Liver (tissue), 9 donors: ENCODE results near the gene SMIM13. TPM values are rescaled to one million over a fixed set of nuclear protein-coding genes. Genes with fewer than 3 reads are reported as not detected.

Experiments
- DNase-seq: peaks from one replicate; pipeline ENCODE4 v3.0.0-alpha.2; 2017; ENCODE audit warnings: low spot score
- H3K27ac ChIP-seq, 2 donors: one replicate each; pipeline ENCODE4 v1.7.0; 2013; ENCODE audit warnings: inconsistent platforms in 2 of 2, low read length in 2 of 2, control low read depth in 1 of 2, low read depth in 1 of 2, mild to moderate bottlenecking in 1 of 2
- H3K27me3 ChIP-seq, 4 donors: one replicate each; pipeline versions ENCODE4 v1.6.1 to v1.7.0; 2013; ENCODE audit warnings: low read length in 3 of 4, inconsistent platforms in 1 of 4, mild to moderate bottlenecking in 1 of 4, moderate library complexity in 1 of 4; ENCODE audit not compliant: control insufficient read depth in 4 of 4, insufficient read depth in 4 of 4
- H3K36me3 ChIP-seq, 4 donors: one replicate each; pipeline versions ENCODE4 v1.6.1 to v1.7.0; 2013; ENCODE audit warnings: low read length in 3 of 4, mild to moderate bottlenecking in 3 of 4, low read depth in 1 of 4, moderate library complexity in 1 of 4; ENCODE audit not compliant: control insufficient read depth in 4 of 4, insufficient read depth in 3 of 4
- H3K4me1 ChIP-seq, 4 donors: one replicate each; pipeline versions ENCODE4 v1.6.1 to v1.7.0; 2013; ENCODE audit warnings: low read length in 3 of 4, mild to moderate bottlenecking in 3 of 4, moderate library complexity in 1 of 4; ENCODE audit not compliant: control insufficient read depth in 4 of 4, insufficient read depth in 4 of 4
- H3K4me3 ChIP-seq, 3 donors: one replicate each; pipeline versions ENCODE4 v1.6.1 to v1.7.0; 2013; ENCODE audit warnings: low read length in 3 of 3, control low read depth in 1 of 3, low read depth in 1 of 3, mild to moderate bottlenecking in 1 of 3
- H3K9ac ChIP-seq, 2 donors: one replicate each; pipeline ENCODE4 v1.7.0; 2013; ENCODE audit warnings: low read length in 2 of 2, mild to moderate bottlenecking in 2 of 2, moderate library complexity in 2 of 2, control low read depth in 1 of 2, low read depth in 1 of 2
- H3K9me3 ChIP-seq, 4 donors: one replicate each; pipeline versions ENCODE4 v1.6.1 to v1.7.0; 2013; ENCODE audit warnings: low read length in 3 of 4; ENCODE audit not compliant: control insufficient read depth in 4 of 4
- EGR1 ChIP-seq, 2 donors: IDR thresholded peaks; 2 replicates each; pipeline ENCODE4 v1.6.1; 2016 to 2018; ENCODE audit warnings: antibody characterized with exemption in 2 of 2, low read depth in 2 of 2
- FOXA1 ChIP-seq: IDR thresholded peaks from 2 replicates; pipeline ENCODE4 v1.6.1; 2016; ENCODE audit warnings: antibody characterized with exemption
- FOXA2 ChIP-seq: IDR thresholded peaks from 2 replicates; pipeline ENCODE4 v1.6.1; 2016; ENCODE audit warnings: antibody characterized with exemption
- GABPA ChIP-seq, 2 donors: IDR thresholded peaks in 1 of 2; conservative IDR thresholded peaks in 1 of 2; 2 replicates each; pipeline ENCODE4 v1.6.1; 2016; ENCODE audit warnings: antibody characterized with exemption in 2 of 2, mild to moderate bottlenecking in 1 of 2, moderate library complexity in 1 of 2
- HNF4A ChIP-seq, 2 donors: conservative IDR thresholded peaks; 2 replicates each; pipeline ENCODE4 v1.6.1; 2016; ENCODE audit warnings: antibody characterized with exemption in 2 of 2, mild to moderate bottlenecking in 2 of 2
- JUND ChIP-seq, 2 donors: IDR thresholded peaks; 2 replicates each; pipeline ENCODE4 v1.6.1; 2016; ENCODE audit warnings: antibody characterized with exemption in 2 of 2
- NR2F2 ChIP-seq: IDR thresholded peaks from 2 replicates; pipeline ENCODE4 v1.6.1; 2016; ENCODE audit warnings: antibody characterized with exemption
- RAD21 ChIP-seq, 2 donors: IDR thresholded peaks; 2 replicates each; pipeline ENCODE4 v1.6.1; 2016; ENCODE audit warnings: antibody characterized with exemption in 2 of 2, mild to moderate bottlenecking in 2 of 2
- SP1 ChIP-seq: IDR thresholded peaks from 2 replicates; pipeline ENCODE4 v1.6.1; 2018; ENCODE audit warnings: antibody characterized with exemption, mild to moderate bottlenecking
- TAF1 ChIP-seq: conservative IDR thresholded peaks from 2 replicates; pipeline ENCODE4 v1.6.1; 2016; ENCODE audit warnings: antibody characterized with exemption, mild to moderate bottlenecking
- YY1 ChIP-seq: IDR thresholded peaks from 2 replicates; pipeline ENCODE4 v1.6.1; 2016; ENCODE audit warnings: antibody characterized with exemption, mild to moderate bottlenecking
- polyA plus RNA-seq, 2 donors: library from polyadenylated mRNA; stranded (reverse) in 1 of 2; unstranded in 1 of 2; fragments of 200-250 nt in 1 of 2; fragments of >200 nt in 1 of 2; fragmentation: Nextera tagmentation in 1 of 2; extraction: Ambion mirVana in 1 of 2; gene quantifications; one replicate each; pipeline versions ENCODE4 v1.2.1 to v1.2.3, GENCODE V29; 2013 to 2015
- total RNA-seq, 2 donors: library from RNA; depleted of rRNA; stranded (reverse); fragments of >200 nt; gene quantifications; one replicate each; pipeline ENCODE4 v1.2.3, GENCODE V29; 2014
- TF ChIP-seq, protein P1 (sequence below): IDR thresholded peaks from 2 replicates; pipeline ENCODE4 v1.6.1; 2016; ENCODE audit warnings: antibody characterized with exemption
- TF ChIP-seq, protein P2 (sequence below): IDR thresholded peaks from 2 replicates; pipeline ENCODE4 v1.6.1; 2016; ENCODE audit warnings: antibody characterized with exemption
- TF ChIP-seq, protein P3 (sequence below): IDR thresholded peaks from 2 replicates; pipeline ENCODE4 v1.6.1; 2016; ENCODE audit warnings: antibody characterized with exemption, mild to moderate bottlenecking
- TF ChIP-seq, protein P4 (sequence below): fragments of 150-350 bp; IDR thresholded peaks from 2 replicates; pipeline ENCODE4 v1.5.1; 2017; ENCODE audit warnings: improper control_type of control experiment, low read depth, low read length; ENCODE audit not compliant: missing input control
- TF ChIP-seq, protein P5 (sequence below): IDR thresholded peaks from 2 replicates; pipeline ENCODE4 v1.6.1; 2016; ENCODE audit warnings: antibody characterized with exemption
- donor health status: healthy.
- donor health status: healthy.
- donor health status: healthy.
- donor health status: healthy.
- donor health status: healthy.

Gene SMIM13
- total and polyA plus RNA-seq, 4 donors: 2.8 to 9.0 (median 5.8) TPM

DNA sequence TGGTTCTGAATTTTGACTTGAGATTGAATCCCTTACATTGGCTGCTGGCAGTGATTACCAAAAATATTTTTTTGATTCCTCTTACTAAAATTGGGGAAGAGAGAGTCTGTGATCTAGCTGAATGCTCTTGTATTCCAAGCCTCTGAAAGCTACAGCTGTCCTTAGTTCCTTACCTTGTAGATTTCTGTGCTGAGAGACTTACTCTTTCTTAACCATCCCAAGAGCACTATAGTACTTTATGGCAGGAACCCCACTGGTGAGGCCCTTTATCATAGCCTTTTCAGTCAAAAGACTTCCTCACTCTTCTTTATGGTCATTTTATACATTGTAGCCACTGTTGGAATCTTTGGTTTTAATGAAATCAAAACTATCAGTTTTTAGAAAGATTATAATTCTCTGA lies 37.0 kb downstream of the SMIM13 start:
- peaks cover 0 to 10% (median 7%) of the 10 kb centered on the region in 4 donors for H3K36me3 ChIP-seq
- H3K4me3 ChIP-seq: no peak overlapping the region
- H3K27me3 ChIP-seq: no peaks in the 10 kb centered on the region
- H3K4me1 ChIP-seq: no peaks in the 10 kb centered on the region
- DNase-seq: no peak
- no peak overlapping the region for H3K9ac ChIP-seq
- H3K9me3 ChIP-seq: no peaks in the 10 kb centered on the region
- TF ChIP-seq, protein P1, sequence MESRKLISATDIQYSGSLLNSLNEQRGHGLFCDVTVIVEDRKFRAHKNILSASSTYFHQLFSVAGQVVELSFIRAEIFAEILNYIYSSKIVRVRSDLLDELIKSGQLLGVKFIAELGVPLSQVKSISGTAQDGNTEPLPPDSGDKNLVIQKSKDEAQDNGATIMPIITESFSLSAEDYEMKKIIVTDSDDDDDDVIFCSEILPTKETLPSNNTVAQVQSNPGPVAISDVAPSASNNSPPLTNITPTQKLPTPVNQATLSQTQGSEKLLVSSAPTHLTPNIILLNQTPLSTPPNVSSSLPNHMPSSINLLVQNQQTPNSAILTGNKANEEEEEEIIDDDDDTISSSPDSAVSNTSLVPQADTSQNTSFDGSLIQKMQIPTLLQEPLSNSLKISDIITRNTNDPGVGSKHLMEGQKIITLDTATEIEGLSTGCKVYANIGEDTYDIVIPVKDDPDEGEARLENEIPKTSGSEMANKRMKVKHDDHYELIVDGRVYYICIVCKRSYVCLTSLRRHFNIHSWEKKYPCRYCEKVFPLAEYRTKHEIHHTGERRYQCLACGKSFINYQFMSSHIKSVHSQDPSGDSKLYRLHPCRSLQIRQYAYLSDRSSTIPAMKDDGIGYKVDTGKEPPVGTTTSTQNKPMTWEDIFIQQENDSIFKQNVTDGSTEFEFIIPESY: no peak
- TF ChIP-seq TAF1 (no peak), HNF4A (conservative IDR thresholded peaks at IDR 0.05) (no peak), RAD21 (IDR thresholded peaks at IDR 0.05) (no peak), GABPA (IDR thresholded peaks at IDR 0.05 in 1 of 2, conservative IDR thresholded peaks at IDR 0.05 in 1 of 2) (no peak), FOXA2 (no peak), JUND (IDR thresholded peaks at IDR 0.05) (no peak), FOXA1 (no peak), YY1 (no peak), EGR1 (IDR thresholded peaks at IDR 0.05; ENCODE audit: low read depth in 2 of 2) (no peak), NR2F2 (no peak), SP1 (no peak)
- TF ChIP-seq, protein P2, sequence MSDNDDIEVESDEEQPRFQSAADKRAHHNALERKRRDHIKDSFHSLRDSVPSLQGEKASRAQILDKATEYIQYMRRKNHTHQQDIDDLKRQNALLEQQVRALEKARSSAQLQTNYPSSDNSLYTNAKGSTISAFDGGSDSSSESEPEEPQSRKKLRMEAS: no peak
- TF ChIP-seq, protein P3, sequence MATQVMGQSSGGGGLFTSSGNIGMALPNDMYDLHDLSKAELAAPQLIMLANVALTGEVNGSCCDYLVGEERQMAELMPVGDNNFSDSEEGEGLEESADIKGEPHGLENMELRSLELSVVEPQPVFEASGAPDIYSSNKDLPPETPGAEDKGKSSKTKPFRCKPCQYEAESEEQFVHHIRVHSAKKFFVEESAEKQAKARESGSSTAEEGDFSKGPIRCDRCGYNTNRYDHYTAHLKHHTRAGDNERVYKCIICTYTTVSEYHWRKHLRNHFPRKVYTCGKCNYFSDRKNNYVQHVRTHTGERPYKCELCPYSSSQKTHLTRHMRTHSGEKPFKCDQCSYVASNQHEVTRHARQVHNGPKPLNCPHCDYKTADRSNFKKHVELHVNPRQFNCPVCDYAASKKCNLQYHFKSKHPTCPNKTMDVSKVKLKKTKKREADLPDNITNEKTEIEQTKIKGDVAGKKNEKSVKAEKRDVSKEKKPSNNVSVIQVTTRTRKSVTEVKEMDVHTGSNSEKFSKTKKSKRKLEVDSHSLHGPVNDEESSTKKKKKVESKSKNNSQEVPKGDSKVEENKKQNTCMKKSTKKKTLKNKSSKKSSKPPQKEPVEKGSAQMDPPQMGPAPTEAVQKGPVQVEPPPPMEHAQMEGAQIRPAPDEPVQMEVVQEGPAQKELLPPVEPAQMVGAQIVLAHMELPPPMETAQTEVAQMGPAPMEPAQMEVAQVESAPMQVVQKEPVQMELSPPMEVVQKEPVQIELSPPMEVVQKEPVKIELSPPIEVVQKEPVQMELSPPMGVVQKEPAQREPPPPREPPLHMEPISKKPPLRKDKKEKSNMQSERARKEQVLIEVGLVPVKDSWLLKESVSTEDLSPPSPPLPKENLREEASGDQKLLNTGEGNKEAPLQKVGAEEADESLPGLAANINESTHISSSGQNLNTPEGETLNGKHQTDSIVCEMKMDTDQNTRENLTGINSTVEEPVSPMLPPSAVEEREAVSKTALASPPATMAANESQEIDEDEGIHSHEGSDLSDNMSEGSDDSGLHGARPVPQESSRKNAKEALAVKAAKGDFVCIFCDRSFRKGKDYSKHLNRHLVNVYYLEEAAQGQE: no peak
- TF ChIP-seq, protein P4, sequence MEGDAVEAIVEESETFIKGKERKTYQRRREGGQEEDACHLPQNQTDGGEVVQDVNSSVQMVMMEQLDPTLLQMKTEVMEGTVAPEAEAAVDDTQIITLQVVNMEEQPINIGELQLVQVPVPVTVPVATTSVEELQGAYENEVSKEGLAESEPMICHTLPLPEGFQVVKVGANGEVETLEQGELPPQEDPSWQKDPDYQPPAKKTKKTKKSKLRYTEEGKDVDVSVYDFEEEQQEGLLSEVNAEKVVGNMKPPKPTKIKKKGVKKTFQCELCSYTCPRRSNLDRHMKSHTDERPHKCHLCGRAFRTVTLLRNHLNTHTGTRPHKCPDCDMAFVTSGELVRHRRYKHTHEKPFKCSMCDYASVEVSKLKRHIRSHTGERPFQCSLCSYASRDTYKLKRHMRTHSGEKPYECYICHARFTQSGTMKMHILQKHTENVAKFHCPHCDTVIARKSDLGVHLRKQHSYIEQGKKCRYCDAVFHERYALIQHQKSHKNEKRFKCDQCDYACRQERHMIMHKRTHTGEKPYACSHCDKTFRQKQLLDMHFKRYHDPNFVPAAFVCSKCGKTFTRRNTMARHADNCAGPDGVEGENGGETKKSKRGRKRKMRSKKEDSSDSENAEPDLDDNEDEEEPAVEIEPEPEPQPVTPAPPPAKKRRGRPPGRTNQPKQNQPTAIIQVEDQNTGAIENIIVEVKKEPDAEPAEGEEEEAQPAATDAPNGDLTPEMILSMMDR: no peak
- TF ChIP-seq, protein P5, sequence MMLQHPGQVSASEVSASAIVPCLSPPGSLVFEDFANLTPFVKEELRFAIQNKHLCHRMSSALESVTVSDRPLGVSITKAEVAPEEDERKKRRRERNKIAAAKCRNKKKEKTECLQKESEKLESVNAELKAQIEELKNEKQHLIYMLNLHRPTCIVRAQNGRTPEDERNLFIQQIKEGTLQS: no peak
- H3K27ac ChIP-seq: no peak overlapping the region
